ENCODE measurements around the gene DGKD. TPM values are rescaled to one million over a fixed set of nuclear protein-coding genes. Genes with fewer than 3 reads are reported as not detected.

DGKD gene
- total RNA-seq, 6 donors from 2014 or later: 50.0 to 141 (median 75.6) TPM

- Histone ChIP-seq H3K4me3 (no peak overlapping the region), H3K27ac (no peak overlapping the region), H3K4me1 (peaks cover 0 to 4% (median 1%) of the 10 kb centered on the region in 4 donors), H3K9me3 (no peaks in the 10 kb centered on the region), H3K36me3 (peaks cover 0 to 16% (median 9%) of the 10 kb centered on the region in 4 donors), H3K27me3 (no peaks in the 10 kb centered on the region)
- no peak for DNase-seq
- no peak for ATAC-seq (ENCODE audit: low FRiP score in 2 of 2)
- 80 to 86% methylated on average over 5 of the region's 5 CpGs for WGBS, 2 donors
- TF ChIP-seq EP300 (IDR thresholded peaks at IDR 0.05) (no peak), POLR2AphosphoS5 (IDR thresholded peaks at IDR 0.05) (no peak), POLR2A (IDR thresholded peaks at IDR 0.05) (no peak), CTCF (IDR thresholded peaks at IDR 0.05) (no peak)
These were observed 48.5 kb downstream of the DGKD start for GRCh38 chr2:233402789-233403188.

DNA sequence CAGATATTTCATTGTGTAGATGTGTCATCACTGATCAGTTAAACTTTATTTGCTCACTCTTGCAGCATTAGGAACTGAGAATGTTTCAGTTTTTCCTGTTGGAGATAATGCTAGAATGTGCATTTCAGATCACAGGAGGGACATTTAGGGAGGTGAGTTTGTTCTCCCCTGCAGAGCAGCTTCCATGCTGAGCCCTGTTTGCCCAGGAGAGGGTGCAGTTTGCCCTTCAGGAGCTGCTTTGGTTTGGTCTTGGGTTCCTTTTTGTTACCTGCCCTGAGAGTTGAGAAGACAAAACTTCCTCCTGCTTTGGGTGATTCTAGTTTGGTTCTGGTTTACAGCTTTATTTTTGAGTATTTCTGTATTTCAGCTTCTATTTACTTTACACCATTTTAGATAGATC lies 49.9 kb downstream of the DGKD start:
- Histone ChIP-seq H3K27ac (no peak overlapping the region), H3K27me3 (no peaks in the 10 kb centered on the region), H3K4me3 (no peak overlapping the region), H3K9me3 (no peaks in the 10 kb centered on the region), H3K36me3 (peaks cover 0 to 8% (median 6%) of the 10 kb centered on the region in 4 donors), H3K4me1 (peaks cover 3 to 18% (median 12%) of the 10 kb centered on the region in 4 donors)
- TF ChIP-seq CTCF (IDR thresholded peaks at IDR 0.05): peak in 5 of 6 experiments; percentile 24 to 69 (median 64)
- TF ChIP-seq POLR2A (IDR thresholded peaks at IDR 0.05): no peak
- TF ChIP-seq EP300 (IDR thresholded peaks at IDR 0.05): no peak
- ATAC-seq (ENCODE audit: low FRiP score in 2 of 2): no peak
- no peak for DNase-seq

DNA sequence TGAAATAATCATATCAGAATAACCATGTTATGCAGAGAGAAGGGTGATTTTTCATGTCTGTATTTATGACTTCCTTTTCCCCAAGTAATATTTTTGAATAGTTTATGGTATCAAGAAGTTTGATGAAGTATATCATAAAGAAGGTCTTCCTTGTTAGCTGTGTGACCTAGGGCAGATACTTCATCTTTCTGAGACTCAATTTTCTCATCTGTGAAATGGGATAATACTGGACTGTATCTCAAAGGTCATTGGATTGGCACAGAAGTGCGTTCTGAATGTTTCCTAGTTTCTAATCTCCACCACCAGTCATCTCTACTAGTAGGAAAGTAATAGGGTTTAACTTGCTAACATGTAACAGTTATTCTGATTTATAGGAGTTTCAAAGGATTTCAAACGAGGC lies 52.6 kb downstream of the DGKD start:
- ATAC-seq (ENCODE audit: low FRiP score in 2 of 2): no peak
- Histone ChIP-seq H3K4me1 (peaks cover 9 to 30% (median 19%) of the 10 kb centered on the region in 4 donors), H3K36me3 (no peaks in the 10 kb centered on the region), H3K27me3 (no peaks in the 10 kb centered on the region), H3K4me3 (no peak overlapping the region), H3K27ac (no peak overlapping the region), H3K9me3 (no peaks in the 10 kb centered on the region)
- whole genome bisulfite sequencing, 2 donors: 87 to 92% methylated on average over 2 of the region's 2 CpGs
- TF ChIP-seq POLR2A (IDR thresholded peaks at IDR 0.05) (no peak), EP300 (IDR thresholded peaks at IDR 0.05) (no peak), POLR2AphosphoS5 (IDR thresholded peaks at IDR 0.05) (no peak), CTCF (IDR thresholded peaks at IDR 0.05) (no peak)
- no peak for DNase-seq

DNA sequence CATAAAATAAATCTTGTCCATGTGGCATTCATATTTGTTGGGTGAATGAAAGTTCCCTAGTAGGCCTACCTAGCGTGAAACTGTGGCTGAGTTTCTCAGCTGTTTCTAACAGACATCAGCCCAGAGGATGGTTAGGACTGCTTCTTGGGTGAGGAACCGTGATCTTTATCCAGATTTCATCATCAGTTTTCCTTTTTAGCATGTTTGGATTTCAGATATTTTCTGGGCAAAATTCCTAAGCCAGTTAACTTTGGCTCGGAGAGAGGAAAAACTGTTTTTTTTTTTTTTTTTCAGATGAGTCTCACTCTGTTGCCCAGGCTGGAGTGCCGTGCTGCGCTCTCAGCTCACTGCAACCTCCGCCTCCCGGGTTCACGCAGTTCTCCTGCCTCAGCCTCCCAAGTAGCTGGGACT lies 53.5 kb downstream of the DGKD start:
- Histone ChIP-seq H3K4me1 (peaks cover 9 to 30% (median 18%) of the 10 kb centered on the region in 4 donors), H3K27me3 (no peaks in the 10 kb centered on the region), H3K27ac (peak overlapping the region in 1 of 4 donors; percentile 44), H3K4me3 (no peak overlapping the region), H3K9me3 (peaks cover 0 to 2% (median 0%) of the 10 kb centered on the region in 4 donors), H3K36me3 (no peaks in the 10 kb centered on the region)
- TF ChIP-seq CTCF (IDR thresholded peaks at IDR 0.05) (no peak), POLR2A (IDR thresholded peaks at IDR 0.05) (no peak), EP300 (IDR thresholded peaks at IDR 0.05) (no peak), POLR2AphosphoS5 (IDR thresholded peaks at IDR 0.05) (no peak)
- WGBS, 2 donors: 68 to 72% methylated on average over 8 of the region's 8 CpGs
- ATAC-seq (ENCODE audit: low FRiP score in 2 of 2): peak in 1 of 2 donors; percentile 71
- no peak for DNase-seq
